Measurements from ENCODE around the gene OSBPL7.

The OSBPL7 gene

GRCh38 chr17:47820033-47820789 lies 1.4 kb downstream of the OSBPL7 start:
- no peak for DNase-seq

- no peak for DNase-seq
These were observed 2.1 kb downstream of the OSBPL7 start for GRCh38 chr17:47819475-47819874.

- no peak for DNase-seq
These were observed 3.4 kb downstream of the OSBPL7 start for GRCh38 chr17:47818002-47818695.

- DNase-seq = no peak
These were observed 4.6 kb downstream of the OSBPL7 start for GRCh38 chr17:47816947-47817346.

GRCh38 chr17:47816111-47816735 lies 5.4 kb downstream of the OSBPL7 start:
- no peak for DNase-seq

- DNase-seq = no peak
These were observed 6.3 kb downstream of the OSBPL7 start for GRCh38 chr17:47815106-47815918.

GRCh38 chr17:47813512-47814031 lies 8.0 kb downstream of the OSBPL7 start:
- DNase-seq = no peak

GRCh38 chr17:47813077-47813476 lies 8.5 kb downstream of the OSBPL7 start:
- DNase-seq = no peak

GRCh38 chr17:47812146-47812920 lies 9.3 kb downstream of the OSBPL7 start:
- DNase-seq = no peak

GRCh38 chr17:47811709-47812108 lies 9.9 kb downstream of the OSBPL7 start:
- DNase-seq = no peak

- no peak for DNase-seq
These were observed 10.5 kb downstream of the OSBPL7 start for GRCh38 chr17:47810901-47811635.

GRCh38 chr17:47810200-47810821 lies 11.3 kb downstream of the OSBPL7 start:
- no peak for DNase-seq

- no peak for DNase-seq
These were observed 12.6 kb downstream of the OSBPL7 start for GRCh38 chr17:47808830-47809480.

- no peak for DNase-seq
These were observed 13.4 kb downstream of the OSBPL7 start for GRCh38 chr17:47808036-47808829.

GRCh38 chr17:47807421-47807820 lies 14.2 kb downstream of the OSBPL7 start:
- no peak for DNase-seq

- DNase-seq = no peak
These were observed 14.7 kb downstream of the OSBPL7 start for GRCh38 chr17:47806913-47807255.

- DNase-seq = no peak
These were observed 15.3 kb downstream of the OSBPL7 start for GRCh38 chr17:47806026-47806912.

GRCh38 chr17:47804461-47804860 lies 17.1 kb downstream of the OSBPL7 start:
- no peak for DNase-seq

GRCh38 chr17:47803751-47804150 lies 17.8 kb downstream of the OSBPL7 start:
- no peak for DNase-seq
